Body of pancreas (tissue), 4 donors: ENCODE measurements around the gene PSG3. TPM values are rescaled to one million over a fixed set of nuclear protein-coding genes. Genes with fewer than 3 reads are reported as not detected.
"Not testable (repeated sequence)": the region's sequence is repeated elsewhere in the genome, so short reads cannot be mapped to it uniquely, and the experiment has no call there.

Source experiments
- ATAC-seq: fragments of 150-250 bp; one replicate; pipeline ENCODE4 v1.9.1; 2016
- DNase-seq, 4 donors: peaks; one replicate each; pipeline ENCODE4 v3.0.0-alpha.2; 2019
- H3K27ac ChIP-seq, 4 donors: fragments of 200-600 bp; sonication (generic); 1 replicate in 3 of 4; 2 replicates in 1 of 4; pipeline versions ENCODE4 v1.5.1 to v1.6.1; 2016 to 2019; ENCODE audit warnings: mild to moderate bottlenecking in 1 of 4, mixed read lengths in 1 of 4, moderate library complexity in 1 of 4
- H3K27me3 ChIP-seq, 2 donors: fragments of 200-600 bp; sonication (generic); one replicate each; pipeline ENCODE4 v1.6.0; 2016; ENCODE audit warnings: mild to moderate bottlenecking in 1 of 2
- H3K36me3 ChIP-seq, 2 donors: fragments of 200-600 bp; sonication (generic); replicated peaks in 1 of 2; 2 replicates each; pipeline ENCODE4 v1.5.1; 2016; ENCODE audit warnings: low read depth in 2 of 2; ENCODE audit not compliant: insufficient read depth in 1 of 2
- H3K4me1 ChIP-seq: fragments of 200-600 bp; sonication (generic); one replicate; pipeline ENCODE4 v1.6.0; 2016
- H3K4me3 ChIP-seq, 2 donors: fragments of 200-600 bp; sonication (generic); 1 replicate in 1 of 2; 2 replicates in 1 of 2; pipeline ENCODE4 v1.5.1; 2016 to 2019
- H3K9me3 ChIP-seq, 3 donors: fragments of 200-600 bp; sonication (generic); 1 replicate in 2 of 3; 2 replicates in 1 of 3; pipeline ENCODE4 v1.5.1; 2016
- CTCF ChIP-seq, 7 experiments: fragments of 450-650 bp in 4 of 7; fragments of 200-600 bp in 3 of 7; sonication (generic) in 3 of 7; IDR thresholded peaks; one replicate each; pipeline ENCODE4 v1.5.1; 2016 to 2019; ENCODE audit warnings: antibody characterized with exemption in 7 of 7
- WGBS, 2 donors: methylation state at CpG; one replicate each; pipeline ENCODE4 v1.1.5; 2017; 5-methylcytosine and 5-hydroxymethylcytosine counted together
- intact Hi-C: fragments of 100-400 bp; cut with DNase I; formaldehyde crosslinking; loops from one replicate; pipeline ENCODE4 v1.15.1; 2023
- total RNA-seq, 2 donors: library from RNA; depleted of rRNA; stranded (reverse); fragments of >200 nt; gene quantifications; one replicate each; pipeline ENCODE4 v1.1.0, GENCODE V29; 2016

The PSG3 gene
- not detected for total RNA-seq

GRCh38 chr19:42740381-42740780 is at the start of gene PSG3:
PSG3 (minus strand) TSS chr19:42740481; CDS start chr19:42740384, 97 bp downstream.
- H3K27ac ChIP-seq, H3K27me3 ChIP-seq, intact Hi-C loops, DNase-seq, H3K36me3 ChIP-seq, H3K4me3 ChIP-seq, H3K9me3 ChIP-seq, ATAC-seq: not testable (repeated sequence)
- 73 to 86% methylated on average over 4 of the region's 4 CpGs for WGBS, 2 donors
- peaks cover 11% of the 10 kb centered on the region for H3K4me1 ChIP-seq

- H3K4me3 ChIP-seq, H3K27ac ChIP-seq, H3K36me3 ChIP-seq, DNase-seq, ATAC-seq, H3K27me3 ChIP-seq, H3K4me1 ChIP-seq, intact Hi-C loops: not testable (repeated sequence)
- 71 to 78% methylated on average over 2 of the region's 2 CpGs for WGBS, 2 donors
- H3K9me3 ChIP-seq, result peaks cover 0 to 15% (median 0%) of the 10 kb centered on the region in 3 donors
Observed at GRCh38 chr19:42788766-42789165, 48.5 kb upstream of the PSG3 start.

GRCh38 chr19:42787766-42788165 is 47.5 kb upstream of the PSG3 start:
- DNase-seq, ATAC-seq: not testable (repeated sequence)
- 31 to 48% methylated on average over 2 of the region's 2 CpGs for WGBS, 2 donors

DNA sequence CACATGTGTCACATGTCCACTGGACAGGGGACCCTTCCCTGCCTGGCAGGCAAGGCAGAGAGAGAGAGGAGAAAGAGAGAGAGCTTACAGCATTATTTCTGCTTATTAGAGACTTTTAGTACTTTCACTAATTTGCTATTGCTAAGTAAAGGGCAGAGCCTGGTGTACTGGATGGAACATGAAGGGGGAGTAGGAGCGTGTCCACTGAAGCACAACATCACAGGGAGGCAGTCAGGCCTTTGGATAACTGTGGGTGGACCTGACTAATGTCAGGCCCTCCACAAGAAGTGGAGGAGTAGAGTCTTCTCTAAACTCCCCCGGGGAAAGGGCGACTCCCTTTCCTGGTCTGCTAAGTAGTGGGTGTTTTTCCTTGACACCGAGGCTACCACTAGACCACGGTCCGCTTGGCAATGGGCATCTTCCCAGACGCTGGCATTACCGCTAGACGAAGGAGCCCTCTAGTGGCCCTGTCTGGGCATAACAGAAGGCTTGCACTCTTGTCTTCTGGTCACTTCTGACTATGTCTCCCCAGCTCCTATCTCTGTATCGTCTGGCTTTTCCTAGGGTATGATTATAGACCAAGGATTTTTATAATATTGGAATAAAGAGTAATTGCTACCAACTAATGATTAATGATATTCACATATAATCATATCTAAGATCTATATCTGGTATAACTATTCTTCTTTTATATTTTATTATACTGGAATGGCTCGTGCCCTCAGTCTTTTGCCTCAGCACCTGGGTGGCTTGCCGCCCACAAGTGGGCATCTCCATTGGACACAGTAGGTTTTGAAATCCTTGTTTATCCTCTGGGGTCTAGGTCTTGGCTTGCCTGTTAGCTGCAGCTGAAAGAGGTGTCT is 36.7 kb upstream of the PSG3 start:
- 25 to 29% methylated on average over 12 of the region's 12 CpGs for WGBS, 2 donors
- H3K4me3 ChIP-seq, H3K36me3 ChIP-seq, ATAC-seq, H3K27me3 ChIP-seq, H3K27ac ChIP-seq, H3K4me1 ChIP-seq, intact Hi-C loops, H3K9me3 ChIP-seq: not testable (repeated sequence)
- TF ChIP-seq CTCF (IDR thresholded peaks at IDR 0.05), result peak; percentile 38 to 73 (median 65)
- peak; percentile 60 to 82 (median 71) for DNase-seq

More at GRCh38 chr19:42787766-42788165, 47.5 kb upstream of the PSG3 start:
- H3K27ac ChIP-seq, H3K4me3 ChIP-seq, intact Hi-C loops, H3K36me3 ChIP-seq, H3K27me3 ChIP-seq, H3K4me1 ChIP-seq, H3K9me3 ChIP-seq: not testable (repeated sequence)

- H3K4me3 ChIP-seq, ATAC-seq, H3K4me1 ChIP-seq, H3K27me3 ChIP-seq, H3K27ac ChIP-seq, H3K9me3 ChIP-seq, intact Hi-C loops, H3K36me3 ChIP-seq, DNase-seq: not testable (repeated sequence)
- WGBS, 2 donors, result 58 to 65% methylated on average over 19 to 21 of the region's 21 CpGs
Observed at GRCh38 chr19:42774510-42775158, 34.4 kb upstream of the PSG3 start.

- intact Hi-C loops, H3K27ac ChIP-seq, ATAC-seq, H3K4me1 ChIP-seq, H3K9me3 ChIP-seq, H3K36me3 ChIP-seq, H3K4me3 ChIP-seq, H3K27me3 ChIP-seq: not testable (repeated sequence)
- peak in 6 of 7 experiments; percentile 19 to 44 (median 28) for TF ChIP-seq CTCF (IDR thresholded peaks at IDR 0.05)
- peak in 1 of 4 donors; percentile 20 for DNase-seq
- 52 to 62% methylated on average over 8 of the region's 8 CpGs for WGBS, 2 donors
Observed at GRCh38 chr19:42767319-42767718, 27.0 kb upstream of the PSG3 start.

DNA sequence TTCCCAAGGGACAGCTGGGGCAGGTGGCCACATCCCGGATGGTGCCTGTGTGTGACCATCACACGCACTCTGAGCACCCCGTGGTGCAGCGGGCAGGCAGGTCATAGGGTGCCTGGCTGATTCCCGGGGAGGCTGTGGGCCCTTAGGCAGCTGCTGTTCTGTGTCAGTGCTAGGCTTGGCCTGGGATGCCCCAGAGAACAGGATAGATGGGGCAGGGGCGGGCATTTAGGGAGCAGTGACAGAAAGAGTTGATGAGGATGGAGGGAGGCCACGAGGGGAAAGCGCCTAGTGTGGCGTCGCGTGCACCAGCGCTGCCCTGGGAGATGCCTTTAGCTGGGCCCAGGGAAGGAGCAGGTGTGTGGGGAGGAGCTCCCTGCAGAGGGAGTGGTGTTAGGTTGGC is 26.6 kb upstream of the PSG3 start:
- DNase-seq, H3K27ac ChIP-seq, intact Hi-C loops, H3K9me3 ChIP-seq, ATAC-seq, H3K36me3 ChIP-seq, H3K4me3 ChIP-seq, H3K4me1 ChIP-seq, H3K27me3 ChIP-seq: not testable (repeated sequence)
- WGBS, 2 donors, result 65 to 79% methylated on average over 11 to 12 of the region's 12 CpGs
